Keratinocyte (primary cell): ENCODE results near the gene CEP85L.

ENCODE experiments used
- EZH2 ChIP-seq: IDR thresholded peaks from one replicate; pipeline ENCODE4 v1.6.1; 2012; ENCODE audit warnings: inconsistent platforms, mild to moderate bottlenecking, low read length, moderate library complexity
- TF ChIP-seq, protein P1 (sequence below), 3 experiments: IDR thresholded peaks in 1 of 3; conservative IDR thresholded peaks in 1 of 3; optimal IDR thresholded peaks in 1 of 3; 2 replicates in 2 of 3; 3 replicates in 1 of 3; pipeline versions ENCODE3 to v1.5.1; 2011; ENCODE audit warnings: low read length in 3 of 3, mild to moderate bottlenecking in 3 of 3, moderate library complexity in 2 of 3, control low read depth in 1 of 3, inconsistent platforms in 1 of 3; ENCODE audit not compliant: insufficient read depth in 2 of 3; ENCODE audit errors: extremely low read depth in 1 of 3

DNA sequence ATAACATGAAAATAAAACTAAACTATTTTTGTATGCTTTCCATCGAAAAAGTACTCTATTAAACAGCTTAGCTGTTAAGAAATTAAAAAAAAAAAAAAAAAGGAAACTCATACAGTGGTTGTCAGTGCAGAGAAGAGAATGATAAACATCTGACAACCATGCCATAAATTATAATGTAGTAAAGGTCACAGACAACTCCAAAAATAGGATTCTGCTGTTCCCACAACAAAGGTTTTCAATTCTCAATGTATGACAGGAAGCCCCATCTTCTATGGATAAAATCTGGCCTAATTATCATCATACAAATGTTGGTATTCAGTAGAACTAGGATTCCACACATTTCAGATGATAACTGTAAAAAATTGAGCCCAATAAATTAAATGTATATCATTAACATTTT is 98.3 kb downstream of the CEP85L start:
- TF ChIP-seq, protein P1, sequence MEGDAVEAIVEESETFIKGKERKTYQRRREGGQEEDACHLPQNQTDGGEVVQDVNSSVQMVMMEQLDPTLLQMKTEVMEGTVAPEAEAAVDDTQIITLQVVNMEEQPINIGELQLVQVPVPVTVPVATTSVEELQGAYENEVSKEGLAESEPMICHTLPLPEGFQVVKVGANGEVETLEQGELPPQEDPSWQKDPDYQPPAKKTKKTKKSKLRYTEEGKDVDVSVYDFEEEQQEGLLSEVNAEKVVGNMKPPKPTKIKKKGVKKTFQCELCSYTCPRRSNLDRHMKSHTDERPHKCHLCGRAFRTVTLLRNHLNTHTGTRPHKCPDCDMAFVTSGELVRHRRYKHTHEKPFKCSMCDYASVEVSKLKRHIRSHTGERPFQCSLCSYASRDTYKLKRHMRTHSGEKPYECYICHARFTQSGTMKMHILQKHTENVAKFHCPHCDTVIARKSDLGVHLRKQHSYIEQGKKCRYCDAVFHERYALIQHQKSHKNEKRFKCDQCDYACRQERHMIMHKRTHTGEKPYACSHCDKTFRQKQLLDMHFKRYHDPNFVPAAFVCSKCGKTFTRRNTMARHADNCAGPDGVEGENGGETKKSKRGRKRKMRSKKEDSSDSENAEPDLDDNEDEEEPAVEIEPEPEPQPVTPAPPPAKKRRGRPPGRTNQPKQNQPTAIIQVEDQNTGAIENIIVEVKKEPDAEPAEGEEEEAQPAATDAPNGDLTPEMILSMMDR (optimal IDR thresholded peaks at IDR 0.05 in 1 of 3, IDR thresholded peaks at IDR 0.05 in 1 of 3, conservative IDR thresholded peaks at IDR 0.05 in 1 of 3; ENCODE audit: extremely low read depth in 1 of 3, insufficient read depth in 2 of 3, low read length in 3 of 3) = no peak
- no peak for TF ChIP-seq EZH2
